GM23338 (cell line): ENCODE measurements around the gene EHBP1L1. TPM values are rescaled to one million over a fixed set of nuclear protein-coding genes. Genes with fewer than 3 reads are reported as not detected.

Experiments used
- ATAC-seq: fragments of 200-7000 bp; cut with Tn5 transposase; 3 replicates; pipeline ENCODE4 v1.9.1; 2020
- DNase-seq: peaks from one replicate; pipeline ENCODE4 v3.0.0-alpha.2; 2015; ENCODE audit warnings: low spot score
- H2AFZ ChIP-seq: fragments of 200-600 bp; sonication (generic); 2 replicates; pipeline ENCODE4 v1.8.0; 2016; ENCODE audit warnings: antibody characterized with exemption, mild to moderate bottlenecking, moderate library complexity
- H3F3A ChIP-seq: fragments of 200-600 bp; sonication (generic); replicated peaks from 2 replicates; pipeline ENCODE4 v1.8.0; 2017; ENCODE audit warnings: antibody characterized with exemption, mixed run types, low read depth
- H3K27ac ChIP-seq: fragments of 200-600 bp; sonication (generic); 2 replicates; pipeline ENCODE4 v1.6.1; 2016; ENCODE audit warnings: low read depth
- H3K27me3 ChIP-seq: fragments of 200-600 bp; sonication (generic); 2 replicates; pipeline ENCODE4 v1.8.0; 2016; ENCODE audit warnings: mild to moderate bottlenecking, mixed run types, moderate library complexity; ENCODE audit not compliant: insufficient read depth
- H3K36me3 ChIP-seq: fragments of 200-600 bp; sonication (generic); 2 replicates; pipeline ENCODE4 v1.8.0; 2016; ENCODE audit warnings: mild to moderate bottlenecking; ENCODE audit not compliant: insufficient read depth
- H3K4me1 ChIP-seq: fragments of 200-600 bp; sonication (generic); 2 replicates; pipeline ENCODE4 v1.8.0; 2016; ENCODE audit warnings: mild to moderate bottlenecking, moderate library complexity; ENCODE audit not compliant: insufficient read depth
- H3K4me2 ChIP-seq: fragments of 200-600 bp; sonication (generic); 2 replicates; pipeline ENCODE4 v1.7.1; 2017; ENCODE audit warnings: mixed run types
- H3K4me3 ChIP-seq: fragments of 200-600 bp; sonication (generic); 2 replicates; pipeline ENCODE4 v1.6.1; 2016; ENCODE audit warnings: mixed run types
- H3K79me2 ChIP-seq: fragments of 200-600 bp; sonication (generic); replicated peaks from 2 replicates; pipeline ENCODE4 v1.8.0; 2017; ENCODE audit warnings: mild to moderate bottlenecking; ENCODE audit not compliant: insufficient read depth
- H3K9me2 ChIP-seq: fragments of 200-600 bp; sonication (generic); 2 replicates; pipeline ENCODE4 v1.8.0; 2017; ENCODE audit not compliant: insufficient read depth
- H4K20me1 ChIP-seq: fragments of 200-600 bp; sonication (generic); replicated peaks from 2 replicates; pipeline ENCODE4 v1.8.0; 2017; ENCODE audit warnings: mild to moderate bottlenecking; ENCODE audit not compliant: insufficient read depth
- H3K27ac Mint-ChIP-seq: 2 replicates; pipeline ENCODE4 v1.8.0; 2020; ENCODE audit warnings: inconsistent platforms, mild to moderate bottlenecking, moderate library complexity, mixed read lengths
- H3K27me3 Mint-ChIP-seq: 3 replicates; pipeline ENCODE4 v1.8.0; 2022; ENCODE audit warnings: low read depth, mild to moderate bottlenecking, moderate library complexity, mixed read lengths, inconsistent platforms; ENCODE audit not compliant: insufficient read depth, poor library complexity
- H3K36me3 Mint-ChIP-seq: 3 replicates; pipeline ENCODE4 v1.8.0; 2021; ENCODE audit warnings: low read depth, mild to moderate bottlenecking, inconsistent platforms, moderate library complexity, mixed read lengths
- H3K4me1 Mint-ChIP-seq: 3 replicates; pipeline ENCODE4 v1.8.0; 2020; ENCODE audit warnings: mild to moderate bottlenecking, inconsistent platforms, mixed read lengths
- H3K4me3 Mint-ChIP-seq: 3 replicates; pipeline ENCODE4 v1.8.0; 2021; ENCODE audit warnings: moderate library complexity, mild to moderate bottlenecking, inconsistent platforms, mixed read lengths
- H3K9me3 Mint-ChIP-seq: 3 replicates; pipeline ENCODE4 v1.8.0; 2020; ENCODE audit warnings: moderate library complexity, mild to moderate bottlenecking, inconsistent platforms, mixed read lengths
- CREB1 ChIP-seq: fragments of 250-450 bp; sonication (Bioruptor Pico); IDR thresholded peaks from 2 replicates; pipeline ENCODE4 v1.5.0; 2020; ENCODE audit warnings: low read depth, mild to moderate bottlenecking, moderate library complexity
- NANOG ChIP-seq: IDR thresholded peaks from 2 replicates; pipeline ENCODE4 v1.6.1; 2016; ENCODE audit warnings: antibody characterized with exemption, borderline replicate concordance
- POLR2AphosphoS5 ChIP-seq: IDR thresholded peaks from 2 replicates; pipeline ENCODE4 v1.6.1; 2016; ENCODE audit warnings: antibody characterized with exemption, low read depth
- ZNF331 ChIP-seq: fragments of 250-450 bp; sonication (Bioruptor Pico); IDR thresholded peaks from 2 replicates; pipeline ENCODE4 v1.5.0; 2020; ENCODE audit warnings: low read depth, mild to moderate bottlenecking, moderate library complexity
- ZNF462 ChIP-seq: fragments of 250-450 bp; sonication (Bioruptor Pico); IDR thresholded peaks from 2 replicates; pipeline ENCODE4 v1.5.0; 2020; ENCODE audit warnings: mild to moderate bottlenecking, moderate library complexity
- polyA plus RNA-seq: library from polyadenylated mRNA; unstranded; fragments of >200 nt; fragmentation: Nextera tagmentation; extraction: Ambion mirVana; gene quantifications from 2 replicates; pipeline ENCODE4 v1.2.1, GENCODE V29; 2016
- total RNA-seq: library from RNA; depleted of rRNA; stranded (reverse); fragments of >200 nt; shearing (Covaris generic); gene quantifications from 2 replicates; pipeline ENCODE4 v1.2.3, GENCODE V29; 2014
- TF ChIP-seq, protein P1 (sequence below): IDR thresholded peaks from 2 replicates; pipeline ENCODE4 v1.6.1; 2016; ENCODE audit warnings: antibody characterized with exemption

Gene EHBP1L1
- total and polyA plus RNA-seq, 2 experiments from 2014 or later = 2.9 to 10.9 TPM

GRCh38 chr11:65552388-65552951 is 23.4 kb upstream of the EHBP1L1 start (continued):
- TF ChIP-seq ZNF462 (no peak), ZNF331 (no peak), CREB1 (CRISPR knock-in tag) (no peak)
- TF ChIP-seq, protein P1, sequence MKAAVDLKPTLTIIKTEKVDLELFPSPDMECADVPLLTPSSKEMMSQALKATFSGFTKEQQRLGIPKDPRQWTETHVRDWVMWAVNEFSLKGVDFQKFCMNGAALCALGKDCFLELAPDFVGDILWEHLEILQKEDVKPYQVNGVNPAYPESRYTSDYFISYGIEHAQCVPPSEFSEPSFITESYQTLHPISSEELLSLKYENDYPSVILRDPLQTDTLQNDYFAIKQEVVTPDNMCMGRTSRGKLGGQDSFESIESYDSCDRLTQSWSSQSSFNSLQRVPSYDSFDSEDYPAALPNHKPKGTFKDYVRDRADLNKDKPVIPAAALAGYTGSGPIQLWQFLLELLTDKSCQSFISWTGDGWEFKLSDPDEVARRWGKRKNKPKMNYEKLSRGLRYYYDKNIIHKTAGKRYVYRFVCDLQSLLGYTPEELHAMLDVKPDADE = no peak

DNA sequence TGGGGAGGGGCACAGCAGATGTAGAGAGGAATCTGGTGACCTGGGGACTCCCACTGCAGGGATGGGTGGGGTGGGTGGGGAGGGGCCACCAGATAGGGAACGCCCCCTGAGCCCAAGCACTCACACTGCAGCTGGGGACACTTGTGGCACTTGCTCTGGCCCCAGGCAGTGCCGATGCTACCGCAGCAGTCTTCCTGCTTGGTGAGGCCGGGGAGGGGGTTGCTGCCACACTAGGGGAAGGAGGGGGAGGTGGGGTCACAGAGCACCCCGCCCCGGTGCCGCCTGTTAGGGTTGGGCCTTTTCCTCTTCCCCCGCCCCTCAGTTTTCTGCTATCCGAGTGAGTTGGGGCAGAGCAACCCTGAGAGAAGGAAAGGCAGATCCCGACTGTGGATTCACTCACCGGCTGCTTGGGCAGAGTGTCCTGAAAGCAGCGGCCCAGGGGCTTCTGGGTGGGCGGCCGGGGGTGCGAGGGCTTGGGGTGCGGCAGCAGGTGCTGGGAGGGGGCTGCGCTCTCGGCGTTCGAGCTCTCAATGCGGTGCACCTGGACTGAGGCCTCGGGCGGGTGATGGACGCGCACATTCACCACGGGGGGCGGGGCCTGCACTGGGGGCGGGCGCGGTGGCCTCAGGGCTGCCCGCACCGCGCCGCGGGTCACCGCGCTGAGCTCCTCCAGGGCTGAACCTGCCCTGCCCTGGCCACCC is 22.4 kb upstream of the EHBP1L1 start:
- Mint-ChIP-seq H3K9me3 (no peaks in the 10 kb centered on the region), H3K4me1 (peaks cover 51% of the 10 kb centered on the region), H3K36me3 (no peaks in the 10 kb centered on the region; the same call in 2 of the 3 replicates), H3K27me3 (peaks cover 41% of the 10 kb centered on the region), H3K4me3 (peak overlapping the region; percentile 57; the same call in 2 of the 3 replicates), H3K27ac (no peak overlapping the region)
- no peaks in the 10 kb centered on the region for H3K9me2 ChIP-seq
- peaks cover 27% of the 10 kb centered on the region; the same call in 1 of the 2 replicates for H3F3A ChIP-seq
- peak; percentile 76 for TF ChIP-seq POLR2AphosphoS5
- no peak for TF ChIP-seq NANOG
- H3K79me2 ChIP-seq = no peaks in the 10 kb centered on the region
- H3K36me3 ChIP-seq = no peaks in the 10 kb centered on the region
- ATAC-seq (peak; percentile 41), DNase-seq (peak; percentile 85)
- H4K20me1 ChIP-seq = no peaks in the 10 kb centered on the region; the same call in 1 of the 2 replicates
- H3K27me3 ChIP-seq = peaks cover 66% of the 10 kb centered on the region
- H3K4me2 ChIP-seq = peak overlapping the region; percentile 90
- peak overlapping the region; percentile 84 for H2AFZ ChIP-seq
- H3K4me1 ChIP-seq = peaks cover 24% of the 10 kb centered on the region; the same call in 1 of the 2 replicates
- H3K4me3 ChIP-seq = peak overlapping the region; percentile 71
- no peak overlapping the region for H3K27ac ChIP-seq
